Measurements from ENCODE around the gene SLC45A3. TPM values are rescaled to one million over a fixed set of nuclear protein-coding genes. Genes with fewer than 3 reads are reported as not detected.
A peak's percentile ranks its signal among the peaks of the same experiment; 100 is the strongest.

Gene SLC45A3
- total RNA-seq, 1 donor from 2014 or later = 0.25 TPM

- Histone ChIP-seq H3K27ac (peak overlapping the region; percentile 98), H3K4me1 (peaks cover 55% of the 10 kb centered on the region), H3K9me3 (no peaks in the 10 kb centered on the region), H3K4me3 (peak overlapping the region; percentile 76 to 86), H3K27me3 (no peaks in the 10 kb centered on the region), H3K36me3 (no peaks in the 10 kb centered on the region)
- DNase-seq (ENCODE audit: extremely low spot score in 2 of 2) = no peak
- intact Hi-C loops (cut with DNase I) = loop anchor here (5.0 kb wide), 1 partner anchor 35 kb away; no protein-coding TSS in a partner anchor
- TF ChIP-seq, protein P1, sequence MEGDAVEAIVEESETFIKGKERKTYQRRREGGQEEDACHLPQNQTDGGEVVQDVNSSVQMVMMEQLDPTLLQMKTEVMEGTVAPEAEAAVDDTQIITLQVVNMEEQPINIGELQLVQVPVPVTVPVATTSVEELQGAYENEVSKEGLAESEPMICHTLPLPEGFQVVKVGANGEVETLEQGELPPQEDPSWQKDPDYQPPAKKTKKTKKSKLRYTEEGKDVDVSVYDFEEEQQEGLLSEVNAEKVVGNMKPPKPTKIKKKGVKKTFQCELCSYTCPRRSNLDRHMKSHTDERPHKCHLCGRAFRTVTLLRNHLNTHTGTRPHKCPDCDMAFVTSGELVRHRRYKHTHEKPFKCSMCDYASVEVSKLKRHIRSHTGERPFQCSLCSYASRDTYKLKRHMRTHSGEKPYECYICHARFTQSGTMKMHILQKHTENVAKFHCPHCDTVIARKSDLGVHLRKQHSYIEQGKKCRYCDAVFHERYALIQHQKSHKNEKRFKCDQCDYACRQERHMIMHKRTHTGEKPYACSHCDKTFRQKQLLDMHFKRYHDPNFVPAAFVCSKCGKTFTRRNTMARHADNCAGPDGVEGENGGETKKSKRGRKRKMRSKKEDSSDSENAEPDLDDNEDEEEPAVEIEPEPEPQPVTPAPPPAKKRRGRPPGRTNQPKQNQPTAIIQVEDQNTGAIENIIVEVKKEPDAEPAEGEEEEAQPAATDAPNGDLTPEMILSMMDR (IDR thresholded peaks at IDR 0.05) = no peak
- TF ChIP-seq POLR2A (IDR thresholded peaks at IDR 0.05) = no peak
- TF ChIP-seq POLR2AphosphoS5 (IDR thresholded peaks at IDR 0.05; ENCODE audit: insufficient read depth in 1 of 2, low read depth in 1 of 2) = no peak
Measured at GRCh38 chr1:205632669-205633169, 47.6 kb downstream of the SLC45A3 start.

DNA sequence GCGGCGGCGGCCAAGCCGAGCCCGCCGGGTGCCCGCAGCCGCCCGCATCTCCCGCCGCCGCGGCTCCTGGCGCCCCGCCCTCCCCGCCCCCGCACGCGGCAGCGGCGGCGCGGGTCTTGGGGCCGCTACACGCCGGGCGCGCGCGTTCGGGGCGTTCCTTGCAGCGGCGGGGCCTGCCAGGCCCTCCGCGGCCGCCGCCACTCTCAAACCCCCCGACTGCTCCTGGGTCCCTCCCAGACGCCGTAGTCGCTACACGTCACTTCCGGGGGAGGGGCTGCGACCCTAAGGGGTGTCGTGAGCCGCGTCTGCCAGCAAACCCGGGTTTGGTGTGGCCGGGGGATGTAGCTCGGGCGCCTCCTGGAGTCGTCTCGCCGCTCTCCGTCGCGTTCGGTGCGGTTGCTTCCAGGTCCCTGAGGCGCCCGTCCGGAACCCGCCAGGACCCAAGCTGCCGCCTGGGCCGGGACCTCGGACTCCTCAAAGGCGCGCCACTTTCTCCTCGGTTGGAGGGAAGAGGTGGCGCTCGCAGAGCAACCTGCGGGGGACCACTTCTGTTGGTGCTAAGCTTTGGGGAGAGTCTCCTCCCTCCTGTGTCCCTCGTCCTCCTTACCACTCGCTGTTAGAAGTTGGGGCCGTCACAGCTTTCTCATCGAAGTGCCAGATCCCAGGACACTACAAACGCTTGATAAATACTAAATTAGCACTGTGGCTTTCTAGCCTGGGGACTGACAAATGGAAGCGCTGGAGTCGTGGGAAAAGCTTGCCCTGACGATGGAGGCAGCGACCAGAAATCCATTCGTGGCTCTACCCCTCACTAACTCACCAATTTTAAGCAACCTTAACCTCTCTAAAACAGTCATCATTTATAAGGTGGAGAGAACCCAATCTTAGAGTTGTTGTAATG lies 48.3 kb downstream of the SLC45A3 start, which contains the start of gene ELK4:
TSS of gene ELK4 (minus strand) at position 244 of the 901 bp plus-strand sequence. CDS start 8,129 bp downstream, outside the sequence.
- H3K36me3 ChIP-seq = no peaks in the 10 kb centered on the region
- intact Hi-C loops (cut with DNase I) = loop anchor here (5.0 kb wide), 1 partner anchor 35 kb away; no protein-coding TSS in a partner anchor
- H3K27ac ChIP-seq = peak within 1 kb of the TSS; percentile 98
- peaks cover 60% of the 10 kb centered on the region for H3K4me1 ChIP-seq
- TF ChIP-seq POLR2A (IDR thresholded peaks at IDR 0.05) (peak in 1 of 2 donors; percentile 88), POLR2AphosphoS5 (IDR thresholded peaks at IDR 0.05; ENCODE audit: insufficient read depth in 1 of 2, low read depth in 1 of 2) (peak; percentile 89 to 96)
- TF ChIP-seq, protein P1 (IDR thresholded peaks at IDR 0.05) = peak; percentile 26 to 72 (median 67)
- H3K27me3 ChIP-seq = no peaks in the 10 kb centered on the region
- peak in 1 of 2 donors; percentile 99 for DNase-seq (ENCODE audit: extremely low spot score in 2 of 2)
- no peaks in the 10 kb centered on the region for H3K9me3 ChIP-seq
- H3K4me3 ChIP-seq = peak within 1 kb of the TSS; percentile 76 to 86

DNA sequence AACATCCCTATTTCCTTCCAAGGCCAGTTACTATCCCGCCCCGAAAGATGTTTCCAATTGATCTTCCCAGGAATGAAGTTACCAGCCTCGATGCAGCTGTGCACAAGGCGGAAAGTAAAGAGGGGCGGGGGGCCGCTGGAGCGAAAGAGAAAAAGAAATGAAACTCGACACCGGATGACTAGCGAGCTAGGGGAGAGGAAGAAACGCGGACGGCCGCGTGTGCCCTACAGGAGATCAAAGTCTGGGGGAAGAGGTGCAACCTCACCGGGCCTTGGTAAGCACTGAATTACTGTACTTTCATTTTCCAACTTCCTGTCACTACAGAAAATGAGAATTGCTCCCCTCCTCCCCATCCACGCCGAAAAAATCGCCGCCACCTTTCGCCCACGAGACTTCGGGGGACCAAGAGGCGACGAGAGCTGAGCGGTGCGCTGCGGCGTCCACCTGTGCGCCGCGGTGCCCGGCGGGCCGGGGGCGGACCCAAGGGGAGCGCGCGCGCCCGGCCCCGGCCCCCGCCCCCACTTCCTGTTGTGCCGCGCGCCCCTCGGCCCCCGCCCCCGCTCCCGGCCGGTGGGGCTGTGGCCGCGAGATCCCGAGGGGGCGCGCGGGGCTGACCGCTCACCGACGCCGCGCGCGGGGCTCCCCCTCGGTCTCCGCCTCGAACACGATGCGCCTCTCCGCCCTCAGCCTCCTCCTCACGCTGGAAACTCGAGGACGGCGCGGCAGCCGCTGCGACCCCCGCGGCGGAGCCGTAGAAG lies 49.1 kb downstream of the SLC45A3 start:
- H3K27ac ChIP-seq = peak overlapping the region; percentile 98
- peaks cover 59% of the 10 kb centered on the region for H3K4me1 ChIP-seq
- H3K4me3 ChIP-seq = peak overlapping the region; percentile 76 to 86
- no peaks in the 10 kb centered on the region for H3K36me3 ChIP-seq
- no peaks in the 10 kb centered on the region for H3K27me3 ChIP-seq
- TF ChIP-seq POLR2A (IDR thresholded peaks at IDR 0.05) (peak in 1 of 2 donors; percentile 6), POLR2AphosphoS5 (IDR thresholded peaks at IDR 0.05; ENCODE audit: insufficient read depth in 1 of 2, low read depth in 1 of 2) (peak in 1 of 2 donors; percentile 55)
- TF ChIP-seq, protein P1 (IDR thresholded peaks at IDR 0.05) = no peak
- no peaks in the 10 kb centered on the region for H3K9me3 ChIP-seq
- no peak for DNase-seq (ENCODE audit: extremely low spot score in 2 of 2)
- intact Hi-C loops (cut with DNase I) = loop anchor here (5.0 kb wide), 1 partner anchor 34 kb away; no protein-coding TSS in a partner anchor

DNA sequence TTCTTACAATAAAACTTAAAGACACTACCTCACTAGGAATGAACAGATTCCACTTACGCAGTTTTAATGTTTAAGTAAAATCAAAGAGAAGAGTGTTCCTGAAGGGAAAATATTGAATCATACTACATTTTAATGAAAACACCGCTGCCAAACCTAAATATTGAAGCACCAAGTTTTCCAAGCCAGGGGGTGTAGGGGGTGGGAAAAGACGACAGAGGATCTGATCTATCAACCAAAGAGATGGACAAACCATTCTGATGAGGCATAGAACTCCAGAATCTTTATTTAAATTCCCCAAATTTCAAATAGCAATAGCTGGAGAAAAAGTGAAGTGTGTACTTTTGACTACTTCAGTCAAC lies 49.7 kb downstream of the SLC45A3 start:
- peaks cover 56% of the 10 kb centered on the region for H3K4me1 ChIP-seq
- intact Hi-C loops (cut with DNase I) = loop anchor here (5.0 kb wide), 1 partner anchor 33 kb away; no protein-coding TSS in a partner anchor
- no peak for DNase-seq (ENCODE audit: extremely low spot score in 2 of 2)
- H3K36me3 ChIP-seq = no peaks in the 10 kb centered on the region
- no peaks in the 10 kb centered on the region for H3K27me3 ChIP-seq
- H3K9me3 ChIP-seq = no peaks in the 10 kb centered on the region
- H3K4me3 ChIP-seq = peak overlapping the region; percentile 76 to 86
- no peak for TF ChIP-seq POLR2A (IDR thresholded peaks at IDR 0.05)
- TF ChIP-seq, protein P1 (IDR thresholded peaks at IDR 0.05) = no peak
- peak overlapping the region; percentile 98 for H3K27ac ChIP-seq
